NCI-H2029 treated with DMSO at 0.1 percent for 48 hours (cell line): ENCODE results near the gene LDHAL6A.

ENCODE experiments used
- DNase-seq: peaks from one replicate; lab custom pipeline; 2025; lab: John Stamatoyannopoulos, UW

Gene LDHAL6A

GRCh38 chr11:18490736-18491485 lies 35.3 kb downstream of the LDHAL6A start:
- DNase-seq = no peak

GRCh38 chr11:18491924-18492323 lies 36.3 kb downstream of the LDHAL6A start:
- no peak for DNase-seq

GRCh38 chr11:18492888-18493287 lies 37.2 kb downstream of the LDHAL6A start:
- DNase-seq = peak; percentile 69

- peak; percentile 69 for DNase-seq
Observed at GRCh38 chr11:18493310-18493709, 37.7 kb downstream of the LDHAL6A start.

- no peak for DNase-seq
Observed at GRCh38 chr11:18495271-18495670, 39.6 kb downstream of the LDHAL6A start.

GRCh38 chr11:18495703-18496102 lies 40.0 kb downstream of the LDHAL6A start:
- DNase-seq = no peak

GRCh38 chr11:18498039-18498438 lies 42.4 kb downstream of the LDHAL6A start:
- DNase-seq = no peak

GRCh38 chr11:18501629-18502028 lies 46.0 kb downstream of the LDHAL6A start:
- DNase-seq = no peak

- no peak for DNase-seq
Observed at GRCh38 chr11:18502352-18502751, 46.7 kb downstream of the LDHAL6A start.

- DNase-seq = no peak
Observed at GRCh38 chr11:18521122-18521521, 65.5 kb downstream of the LDHAL6A start.

- DNase-seq = no peak
Observed at GRCh38 chr11:18522388-18522787, 66.7 kb downstream of the LDHAL6A start.

- DNase-seq = no peak
Observed at GRCh38 chr11:18523084-18523483, 67.4 kb downstream of the LDHAL6A start.

GRCh38 chr11:18524248-18524647 lies 68.6 kb downstream of the LDHAL6A start:
- DNase-seq = no peak

- no peak for DNase-seq
Observed at GRCh38 chr11:18526130-18526520, 70.5 kb downstream of the LDHAL6A start.

- DNase-seq = peak; percentile 71
Observed at GRCh38 chr11:18526521-18527296, 71.1 kb downstream of the LDHAL6A start, which contains the start of gene TSG101. TSG101 (minus strand) TSS chr11:18526942; CDS start chr11:18526816, 126 bp downstream.

- DNase-seq = no peak
Observed at GRCh38 chr11:18527512-18527911, 71.9 kb downstream of the LDHAL6A start.
